ENCODE measurements around the gene ABHD3. TPM values are rescaled to one million over a fixed set of nuclear protein-coding genes. Genes with fewer than 3 reads are reported as not detected.

Gene ABHD3
- total and polyA plus RNA-seq, 2 of the 8 experiments (the other 6 are each of a cell fraction or from before 2014, with no cell fraction given): 8.4 to 12.1 TPM

- H2AK5ac ChIP-seq (ENCODE audit: low read depth, low read length): no peak overlapping the region
- no peak overlapping the region for H2BK120ac ChIP-seq (replicated peaks; ENCODE audit: low read depth, low read length)
- H2AFZ ChIP-seq (ENCODE audit: low read length): no peak overlapping the region
- H3K79me1 ChIP-seq (ENCODE audit: low read depth, low read length): peaks cover 4% of the 10 kb centered on the region; the same call in 1 of the 2 replicates
- no peak overlapping the region for H2BK15ac ChIP-seq (ENCODE audit: low read length)
- no peak overlapping the region for H3K23ac ChIP-seq (ENCODE audit: insufficient read length)
- no peak overlapping the region for H4K91ac ChIP-seq (replicated peaks; ENCODE audit: insufficient read length, low read length)
- H3K36me3 ChIP-seq (ENCODE audit: control insufficient read depth in 2 of 4, insufficient read depth in 4 of 4, low read length in 3 of 4): no peaks in the 10 kb centered on the region
- H4K8ac ChIP-seq (ENCODE audit: extremely low read depth, insufficient read depth, low read length): no peak overlapping the region
- no peak overlapping the region for H3K4me3 ChIP-seq (ENCODE audit: extremely low read depth in 1 of 4, insufficient read depth in 2 of 4, low read depth in 3 of 4, low read length in 4 of 4)
- no peak overlapping the region for H3K4ac ChIP-seq (replicated peaks; ENCODE audit: insufficient read length, low read depth, low read length)
- no peak for DNase-seq (ENCODE audit: low read depth in 1 of 2, low spot score in 2 of 2)
- no peak overlapping the region for H4K5ac ChIP-seq (ENCODE audit: insufficient read length, low read depth, low read length)
- H3K27ac ChIP-seq (ENCODE audit: low read depth, low read length): no peak overlapping the region
- no peaks in the 10 kb centered on the region for H3K27me3 ChIP-seq (replicated peaks in 1 of 4; ENCODE audit: control insufficient read depth in 3 of 4, extremely low read depth in 1 of 4, insufficient read depth in 3 of 4, low read length in 3 of 4)
- H2BK12ac ChIP-seq (ENCODE audit: low read depth, low read length): no peak overlapping the region
- no peak for TF ChIP-seq RFX5 (IDR thresholded peaks at IDR 0.05; ENCODE audit: borderline replicate concordance, low read depth, low read length)
- no peak for TF ChIP-seq SIRT6 (IDR thresholded peaks at IDR 0.05; ENCODE audit: low read length)
- no peak for TF ChIP-seq CTBP2 (IDR thresholded peaks at IDR 0.05; ENCODE audit: borderline replicate concordance, insufficient read depth, insufficient read length, low read length)
- TF ChIP-seq MAX (IDR thresholded peaks at IDR 0.05): no peak
- H3K14ac ChIP-seq (ENCODE audit: insufficient read length): no peak overlapping the region
- H4K20me1 ChIP-seq (replicated peaks in 1 of 2; ENCODE audit: control insufficient read depth in 1 of 2, insufficient read depth in 2 of 2, low read length in 2 of 2): peaks cover 23% of the 10 kb centered on the region in 2 experiments
- H3K9ac ChIP-seq (replicated peaks in 1 of 4; ENCODE audit: extremely low read depth in 1 of 4, low read depth in 3 of 4, low read length in 3 of 4): no peak overlapping the region
- H2BK20ac ChIP-seq (ENCODE audit: low read length): no peak overlapping the region
- peaks cover 15 to 98% of the 10 kb centered on the region in 2 experiments for H3K79me2 ChIP-seq (ENCODE audit: control insufficient read depth in 1 of 2, insufficient read depth in 2 of 2, low read length in 2 of 2)
- no peak overlapping the region for H2BK5ac ChIP-seq (ENCODE audit: low read depth, low read length)
- peaks cover 0 to 12% (median 0%) of the 10 kb centered on the region in 4 experiments; a peak in 2 of 7 replicates for H3K4me1 ChIP-seq (replicated peaks in 1 of 4; ENCODE audit: control insufficient read depth in 3 of 4, insufficient read depth in 4 of 4, low read length in 3 of 4)
- WGBS, 2 experiments (ENCODE audit: extremely low coverage in 1 of 2, insufficient coverage in 1 of 2, insufficient read length in 1 of 2, insufficient replicate concordance in 2 of 2, low coverage in 1 of 2, low lambda C conversion rate in 2 of 2, missing lambda C conversion rate in 1 of 2): 72% methylated on average over 2 of the region's 2 CpGs; no CpG with 5 or more reads in 1 of the 2 experiments
- H3K56ac ChIP-seq (replicated peaks; ENCODE audit: insufficient read length, low read depth, low read length): no peak overlapping the region
- no peaks in the 10 kb centered on the region for H3K9me3 ChIP-seq (ENCODE audit: insufficient read depth in 2 of 2, low read depth in 1 of 2, low read length in 1 of 2)
- H3K18ac ChIP-seq (ENCODE audit: extremely low read depth, low read length): no peak overlapping the region
- no peaks in the 10 kb centered on the region for H3K23me2 ChIP-seq (ENCODE audit: low read depth, low read length)
- peak overlapping the region in 1 of 2 experiments; percentile 32; a peak in 1 of 4 replicates for H3K4me2 ChIP-seq (ENCODE audit: insufficient read depth in 1 of 2, low read depth in 2 of 2, low read length in 2 of 2)
- POLR2A ChIA-PET (ENCODE audit: partially characterized antibody): no interaction called here
- CTCF ChIA-PET (ENCODE audit: partially characterized antibody): interaction anchor here (1.2 to 1.6 kb wide), 3 partner anchors 11 to 137 kb away, joined by 3 to 4 read pairs (median 3); no protein-coding TSS in a partner anchor
- FAIRE-seq: no peak
Measured at GRCh38 chr18:21747268-21747667, 42.7 kb upstream of the ABHD3 start.

Measured in H1 (cell line).